Measurements from ENCODE around the gene TAMALIN.

- no peak for TF ChIP-seq POLR2A (IDR thresholded peaks at IDR 0.05)
- no peak for TF ChIP-seq CTCF (IDR thresholded peaks at IDR 0.05)
Measured at GRCh38 chr12:51976376-51977160, 30.2 kb upstream of the TAMALIN start.

Measured in esophagus squamous epithelium (tissue), 4 donors.